A549 (cell line): ENCODE measurements around the gene TRA2B. TPM values are rescaled to one million over a fixed set of nuclear protein-coding genes. Genes with fewer than 3 reads are reported as not detected.

Experiments used
- ATAC-seq, 2 experiments: fragments of 200-7000 bp in 1 of 2; fragments of >200 bp in 1 of 2; cut with Nextera tagmentation in 1 of 2; cut with Tn5 transposase in 1 of 2; 3 replicates each; pipeline versions ENCODE4 v1.8.0 to v1.9.1; 2018 to 2020; ENCODE audit warnings: mild to moderate bottlenecking in 1 of 2, moderate library complexity in 1 of 2
- CTCF ChIA-PET: fragments of 300-600 bp; sonication (Branson Sonifier 250); formaldehyde crosslinking; extraction: SDS; loops from one replicate; lab custom pipeline; 2021; ENCODE audit warnings: antibody characterized with exemption, inconsistent platforms; lab: Yijun Ruan, JAX
- POLR2A ChIA-PET: fragments of 350-600 bp; formaldehyde crosslinking; extraction: SDS; loops from one replicate; lab custom pipeline; 2021; ENCODE audit warnings: antibody characterized with exemption, inconsistent platforms; lab: Yijun Ruan, JAX
- DNase-seq, 2 experiments: peaks; one replicate each; pipeline versions ENCODE4 v3.0.0 to v3.0.0-alpha.2; 2011 to 2016; ENCODE audit warnings: low read depth in 1 of 2, low spot score in 1 of 2
- FAIRE-seq: peaks from 2 replicates; lab custom pipeline; 2011; peaks lifted over from hg19 to GRCh38; lab: Jason Lieb, UNC
- H3K27ac ChIP-seq, 2 experiments: fragments of >200 bp; sonication (Bioruptor Twin); formaldehyde crosslinking; 3 replicates each; pipeline ENCODE4 v1.5.1; 2016 to 2017
- H3K4me1 ChIP-seq: fragments of >200 bp; sonication (Bioruptor Twin); formaldehyde crosslinking; 3 replicates; pipeline ENCODE4 v1.6.1; 2016
- H3K4me2 ChIP-seq: fragments of >200 bp; sonication (Bioruptor Twin); formaldehyde crosslinking; 3 replicates; pipeline ENCODE4 v1.6.1; 2016
- H3K4me3 ChIP-seq: fragments of >200 bp; sonication (Bioruptor Twin); formaldehyde crosslinking; 3 replicates; pipeline ENCODE4 v1.5.1; 2016
- H3K9me3 ChIP-seq: fragments of >200 bp; sonication (Bioruptor Twin); formaldehyde crosslinking; 3 replicates; pipeline ENCODE4 v1.6.1; 2016
- CBX2 ChIP-seq: fragments of 200-600 bp; sonication (generic); IDR thresholded peaks from 2 replicates; pipeline ENCODE4 v1.6.1; 2016; ENCODE audit warnings: low read depth, mild to moderate bottlenecking, borderline replicate concordance
- CBX8 ChIP-seq: fragments of 200-600 bp; sonication (generic); IDR thresholded peaks from 2 replicates; pipeline ENCODE4 v1.6.1; 2016
- CEBPB ChIP-seq, 2 experiments: fragments of >200 bp in 1 of 2; sonication (Bioruptor Twin) in 1 of 2; formaldehyde crosslinking in 1 of 2; IDR thresholded peaks; 2 replicates each; pipeline ENCODE4 v1.6.1; 2012 to 2016
- CHD4 ChIP-seq: fragments of 200-600 bp; sonication (generic); IDR thresholded peaks from 2 replicates; pipeline ENCODE4 v1.6.1; 2016; ENCODE audit warnings: antibody characterized with exemption, mild to moderate bottlenecking, borderline replicate concordance
- EHF ChIP-seq: fragments of 250-450 bp; sonication (Bioruptor Pico); IDR thresholded peaks from 2 replicates; pipeline ENCODE4 v1.5.0; 2020; ENCODE audit warnings: mild to moderate bottlenecking
- EHMT2 ChIP-seq: fragments of 200-600 bp; sonication (generic); IDR thresholded peaks from 2 replicates; pipeline ENCODE4 v1.6.1; 2016; ENCODE audit warnings: antibody characterized with exemption, low read depth, mild to moderate bottlenecking, moderate library complexity
- ESRRA ChIP-seq: fragments of 150-350 bp; IDR thresholded peaks from 2 replicates; pipeline ENCODE4 v1.6.1; 2014; ENCODE audit warnings: mild to moderate bottlenecking, low read length, borderline replicate concordance
- FOSL2 ChIP-seq, 2 experiments: fragments of 450-650 bp in 1 of 2; fragments of >200 bp in 1 of 2; sonication (Bioruptor Twin) in 1 of 2; formaldehyde crosslinking; IDR thresholded peaks; 2 replicates each; pipeline versions ENCODE4 v1.5.0 to v1.6.1; 2016 to 2020; ENCODE audit warnings: mild to moderate bottlenecking in 1 of 2, moderate library complexity in 1 of 2
- FOXS1 ChIP-seq: fragments of 250-450 bp; sonication (Bioruptor Pico); IDR thresholded peaks from 2 replicates; pipeline ENCODE4 v1.5.0; 2020; ENCODE audit warnings: mild to moderate bottlenecking, moderate library complexity
- HDAC2 ChIP-seq: fragments of 200-600 bp; sonication (generic); IDR thresholded peaks from 2 replicates; pipeline ENCODE4 v1.6.1; 2016
- HOXB13 ChIP-seq: fragments of 250-450 bp; sonication (Bioruptor Pico); IDR thresholded peaks from 2 replicates; pipeline ENCODE4 v1.5.0; 2020; ENCODE audit warnings: low read depth, mild to moderate bottlenecking, moderate library complexity
- JUNB ChIP-seq: fragments of >200 bp; sonication (Bioruptor Twin); formaldehyde crosslinking; IDR thresholded peaks from 2 replicates; pipeline ENCODE4 v1.6.1; 2016
- MAFK ChIP-seq: fragments of 450-650 bp; IDR thresholded peaks from 2 replicates; pipeline ENCODE4 v1.6.1; 2014; ENCODE audit not compliant: partially characterized antibody
- MAZ ChIP-seq: fragments of 150-350 bp; IDR thresholded peaks from 2 replicates; pipeline ENCODE4 v1.6.1; 2014; ENCODE audit warnings: antibody characterized with exemption, low read depth, low read length, borderline replicate concordance
- MYC ChIP-seq: IDR thresholded peaks from 2 replicates; pipeline ENCODE4 v1.6.1; 2012; ENCODE audit warnings: mild to moderate bottlenecking, inconsistent platforms, low read length, improper control_type of control experiment, borderline replicate concordance
- NFE2L2 ChIP-seq: fragments of 150-350 bp; conservative IDR thresholded peaks from 2 replicates; pipeline ENCODE4 v1.6.1; 2014; ENCODE audit warnings: low read length
- NPAS2 ChIP-seq: fragments of 250-450 bp; sonication (Bioruptor Pico); IDR thresholded peaks from 2 replicates; pipeline ENCODE4 v1.8.0; 2022; ENCODE audit warnings: mild to moderate bottlenecking, moderate library complexity, borderline replicate concordance
- PHF8 ChIP-seq: fragments of 200-600 bp; sonication (generic); IDR thresholded peaks from 2 replicates; pipeline ENCODE4 v1.6.1; 2016; ENCODE audit warnings: low read depth, mild to moderate bottlenecking, antibody characterized with exemption, moderate library complexity, borderline replicate concordance
- POLR2A ChIP-seq: IDR thresholded peaks from 2 replicates; pipeline ENCODE4 v1.6.1; 2012; ENCODE audit warnings: mild to moderate bottlenecking, low read length
- RAD21 ChIP-seq, 2 experiments: fragments of >200 bp in 1 of 2; sonication (Bioruptor Twin) in 1 of 2; formaldehyde crosslinking in 1 of 2; IDR thresholded peaks in 1 of 2; conservative IDR thresholded peaks in 1 of 2; 2 replicates in 1 of 2; 3 replicates in 1 of 2; pipeline ENCODE4 v1.6.1; 2012 to 2018; ENCODE audit warnings: inconsistent platforms in 1 of 2
- RARB ChIP-seq: fragments of 250-450 bp; sonication (Bioruptor Pico); IDR thresholded peaks from 2 replicates; pipeline ENCODE4 v1.8.0; 2021; ENCODE audit warnings: mild to moderate bottlenecking, moderate library complexity
- RCOR1 ChIP-seq: fragments of 150-350 bp; IDR thresholded peaks from 2 replicates; pipeline ENCODE4 v1.6.1; 2014; ENCODE audit warnings: antibody characterized with exemption, low read length, low read depth
- SREBF2 ChIP-seq: fragments of 450-650 bp; IDR thresholded peaks from 2 replicates; pipeline ENCODE4 v1.6.1; 2014; ENCODE audit warnings: mild to moderate bottlenecking, moderate library complexity
- TFCP2L1 ChIP-seq: fragments of 250-450 bp; sonication (Bioruptor Pico); IDR thresholded peaks from 2 replicates; pipeline ENCODE4 v1.5.0; 2021; ENCODE audit warnings: mild to moderate bottlenecking
- TP53 ChIP-seq: fragments of 250-450 bp; sonication (Bioruptor Pico); IDR thresholded peaks from 2 replicates; pipeline ENCODE4 v1.5.0; 2021; ENCODE audit warnings: mild to moderate bottlenecking, moderate library complexity
- ZC3H11A ChIP-seq: fragments of 450-650 bp; IDR thresholded peaks from 2 replicates; pipeline ENCODE4 v1.6.1; 2014; ENCODE audit warnings: antibody characterized with exemption, mild to moderate bottlenecking
- ZFP36 ChIP-seq: fragments of 450-650 bp; IDR thresholded peaks from 2 replicates; pipeline ENCODE4 v1.6.1; 2014; ENCODE audit warnings: borderline replicate concordance; ENCODE audit not compliant: partially characterized antibody
- ZNF302 ChIP-seq: fragments of 250-450 bp; sonication (Bioruptor Pico); IDR thresholded peaks from 2 replicates; pipeline ENCODE4 v1.9.0; 2021; ENCODE audit warnings: inconsistent platforms, mild to moderate bottlenecking, moderate library complexity
- ZSCAN20 ChIP-seq: fragments of 250-450 bp; sonication (Bioruptor Pico); IDR thresholded peaks from 2 replicates; pipeline ENCODE4 v1.8.0; 2022; ENCODE audit warnings: mild to moderate bottlenecking, moderate library complexity
- WGBS: methylation state at CpG from one replicate; pipeline ENCODE4 v1.1.6; 2017; ENCODE audit errors: missing lambda C conversion rate; 5-methylcytosine and 5-hydroxymethylcytosine counted together
- polyA minus RNA-seq: library from RNA; depleted of rRNA, polyadenylated mRNA; stranded (reverse); fragments of >200 nt; gene quantifications from 2 replicates; pipeline ENCODE4 v1.2.3, GENCODE V29; 2011; rRNA and poly(A)+ RNA removed
- polyA plus RNA-seq, 4 experiments: library from polyadenylated mRNA; depleted of rRNA in 3 of 4; stranded (reverse); fragments of >200 nt; fragmentation: RNase III in 1 of 4; extraction: RNeasy Plus Mini Kit Qiagen cat#74134 plus additional on column Dnase treatment in 1 of 4; gene quantifications; 2 replicates in 3 of 4; 3 replicates in 1 of 4; pipeline ENCODE4 v1.2.3, GENCODE V29; 2011 to 2017
- TF ChIP-seq, protein P1 (sequence below): fragments of 450-650 bp; IDR thresholded peaks from 2 replicates; pipeline ENCODE4 v1.6.1; 2014; ENCODE audit warnings: antibody characterized with exemption
- TF ChIP-seq, protein P2 (sequence below): fragments of >200 bp; sonication (Bioruptor Twin); formaldehyde crosslinking; IDR thresholded peaks from 3 replicates; pipeline ENCODE4 v1.5.1; 2016
- TF ChIP-seq, protein P3 (sequence below): fragments of >200 bp; sonication (Bioruptor Twin); formaldehyde crosslinking; IDR thresholded peaks from 3 replicates; pipeline ENCODE4 v1.6.1; 2016
- TF ChIP-seq, protein P4 (sequence below): fragments of >200 bp; sonication (Bioruptor Twin); formaldehyde crosslinking; IDR thresholded peaks from 2 replicates; pipeline ENCODE4 v1.6.1; 2016
- TF ChIP-seq, protein P5 (sequence below): fragments of 250-450 bp; sonication (Bioruptor Pico); IDR thresholded peaks from 2 replicates; pipeline ENCODE4 v1.5.0; 2021; ENCODE audit warnings: mild to moderate bottlenecking, moderate library complexity, borderline replicate concordance

TRA2B gene
- polyA plus RNA-seq (2011; rRNA removed) (186 and 273 TPM in 2 replicates), polyA plus RNA-seq (2017; fragmentation: RNase III; extraction: RNeasy Plus Mini Kit Qiagen cat#74134 plus additional on column Dnase treatment) (180 to 204 TPM (median 193 TPM) in 3 replicates), polyA minus RNA-seq (238 and 248 TPM in 2 replicates)
- 125 and 182 TPM in 2 replicates for polyA plus RNA-seq (2012; cell fraction: cytosol; rRNA removed)
- 115 and 156 TPM in 2 replicates for polyA plus RNA-seq (2012; cell fraction: nucleus; rRNA removed)

DNA sequence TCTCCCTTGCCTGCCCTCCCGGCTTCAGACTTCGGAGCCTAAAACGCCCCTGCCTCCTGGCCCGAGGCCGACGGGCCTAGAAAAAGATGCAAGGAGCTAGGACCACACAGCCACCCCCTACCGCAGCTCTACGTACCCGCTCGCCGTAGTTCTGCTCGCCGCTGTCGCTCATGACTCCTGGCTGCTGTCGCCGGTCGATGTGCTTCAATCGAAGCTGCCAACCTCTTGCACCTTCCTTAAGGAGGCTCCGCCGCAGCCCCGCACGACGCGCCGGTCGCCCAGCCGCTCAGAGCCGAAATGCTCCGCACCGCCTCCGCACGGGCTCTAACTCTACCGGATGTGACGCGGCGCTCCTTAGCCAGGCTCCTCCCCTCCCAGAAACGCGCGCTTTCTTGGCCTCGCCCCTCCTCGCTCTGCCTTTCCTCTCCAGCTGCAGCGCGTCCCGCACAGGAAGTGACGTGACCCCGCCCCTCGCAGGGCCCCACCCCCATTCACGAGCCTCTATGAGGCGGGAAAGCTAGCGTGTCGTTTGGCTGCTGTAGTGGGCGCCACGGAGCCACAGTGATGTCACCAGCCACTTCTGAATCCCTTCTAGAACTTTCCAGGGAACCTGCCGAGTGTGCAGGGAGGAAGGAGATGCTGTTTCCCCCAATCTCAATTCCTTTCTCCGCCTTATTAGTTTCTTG, at the start of gene TRA2B:
Gene TRA2B (minus strand): TSS at position 326 of the 686 bp plus-strand sequence. CDS start 154 bp downstream, at position 172.
- 8% methylated on average over 16 of the region's 55 CpGs for WGBS
- Histone ChIP-seq H3K27ac (peak within 1 kb of the TSS; percentile 97 to 100), H3K4me1 (peaks cover 15% of the 10 kb centered on the region), H3K4me2 (peak within 1 kb of the TSS; percentile 76), H3K9me3 (no peaks in the 10 kb centered on the region), H3K4me3 (peak within 1 kb of the TSS; percentile 99)
- no peak for FAIRE-seq
- CTCF ChIA-PET = interaction anchor here (0.9 to 2.2 kb wide), 4 partner anchors 10 to 29 kb away, joined by 3 to 5 read pairs (median 4); no protein-coding TSS in a partner anchor
- POLR2A ChIA-PET = interaction anchor here (0.5 to 2.6 kb wide), 19 partner anchors 10 to 632 kb away, joined by 3 to 25 read pairs (median 5); partner anchors contain the start of genes DNAJB11, IGF2BP2 and SENP2
- peak; percentile 78 to 97 for DNase-seq
- ATAC-seq = peak; percentile 94
- TF ChIP-seq HDAC2 (no peak), ZC3H11A (no peak), NPAS2 (no peak), FOSL2 (IDR thresholded peaks at IDR 0.05) (no peak), FOSL2 (CRISPR knock-in tag; IDR thresholded peaks at IDR 0.05) (0 out of 2 replicates have a peak, but pooled peaks have one; percentile 5), CHD4 (no peak), ESRRA (no peak), ZFP36 (no peak), FOXS1 (no peak), TP53 (CRISPR knock-in tag) (0 out of 2 replicates have a peak, but pooled peaks have one; percentile 54), MYC (peak; percentile 36; the same call in 1 of the 2 replicates), JUNB (no peak), CBX8 (no peak), MAFK (no peak), RAD21 (conservative IDR thresholded peaks at IDR 0.05 in 1 of 2, IDR thresholded peaks at IDR 0.05 in 1 of 2) (no peak), SREBF2 (no peak), EHMT2 (no peak), RCOR1 (no peak), EHF (CRISPR knock-in tag) (no peak), CEBPB (IDR thresholded peaks at IDR 0.05) (no peak), CBX2 (no peak), MAZ (no peak), TFCP2L1 (CRISPR knock-in tag) (peak; percentile 47; the same call in 1 of the 2 replicates), HOXB13 (CRISPR knock-in tag) (peak; percentile 79; the same call in 1 of the 2 replicates), ZSCAN20 (CRISPR knock-in tag) (no peak), POLR2A (peak; percentile 97), NFE2L2 (no peak), ZNF302 (no peak; the same call in 1 of the 2 replicates), PHF8 (peak; percentile 89), RARB (no peak)
- TF ChIP-seq, protein P1, sequence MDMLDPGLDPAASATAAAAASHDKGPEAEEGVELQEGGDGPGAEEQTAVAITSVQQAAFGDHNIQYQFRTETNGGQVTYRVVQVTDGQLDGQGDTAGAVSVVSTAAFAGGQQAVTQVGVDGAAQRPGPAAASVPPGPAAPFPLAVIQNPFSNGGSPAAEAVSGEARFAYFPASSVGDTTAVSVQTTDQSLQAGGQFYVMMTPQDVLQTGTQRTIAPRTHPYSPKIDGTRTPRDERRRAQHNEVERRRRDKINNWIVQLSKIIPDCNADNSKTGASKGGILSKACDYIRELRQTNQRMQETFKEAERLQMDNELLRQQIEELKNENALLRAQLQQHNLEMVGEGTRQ = no peak
- TF ChIP-seq, protein P2, sequence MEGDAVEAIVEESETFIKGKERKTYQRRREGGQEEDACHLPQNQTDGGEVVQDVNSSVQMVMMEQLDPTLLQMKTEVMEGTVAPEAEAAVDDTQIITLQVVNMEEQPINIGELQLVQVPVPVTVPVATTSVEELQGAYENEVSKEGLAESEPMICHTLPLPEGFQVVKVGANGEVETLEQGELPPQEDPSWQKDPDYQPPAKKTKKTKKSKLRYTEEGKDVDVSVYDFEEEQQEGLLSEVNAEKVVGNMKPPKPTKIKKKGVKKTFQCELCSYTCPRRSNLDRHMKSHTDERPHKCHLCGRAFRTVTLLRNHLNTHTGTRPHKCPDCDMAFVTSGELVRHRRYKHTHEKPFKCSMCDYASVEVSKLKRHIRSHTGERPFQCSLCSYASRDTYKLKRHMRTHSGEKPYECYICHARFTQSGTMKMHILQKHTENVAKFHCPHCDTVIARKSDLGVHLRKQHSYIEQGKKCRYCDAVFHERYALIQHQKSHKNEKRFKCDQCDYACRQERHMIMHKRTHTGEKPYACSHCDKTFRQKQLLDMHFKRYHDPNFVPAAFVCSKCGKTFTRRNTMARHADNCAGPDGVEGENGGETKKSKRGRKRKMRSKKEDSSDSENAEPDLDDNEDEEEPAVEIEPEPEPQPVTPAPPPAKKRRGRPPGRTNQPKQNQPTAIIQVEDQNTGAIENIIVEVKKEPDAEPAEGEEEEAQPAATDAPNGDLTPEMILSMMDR = no peak; the same call in 2 of the 3 replicates
- TF ChIP-seq, protein P3, sequence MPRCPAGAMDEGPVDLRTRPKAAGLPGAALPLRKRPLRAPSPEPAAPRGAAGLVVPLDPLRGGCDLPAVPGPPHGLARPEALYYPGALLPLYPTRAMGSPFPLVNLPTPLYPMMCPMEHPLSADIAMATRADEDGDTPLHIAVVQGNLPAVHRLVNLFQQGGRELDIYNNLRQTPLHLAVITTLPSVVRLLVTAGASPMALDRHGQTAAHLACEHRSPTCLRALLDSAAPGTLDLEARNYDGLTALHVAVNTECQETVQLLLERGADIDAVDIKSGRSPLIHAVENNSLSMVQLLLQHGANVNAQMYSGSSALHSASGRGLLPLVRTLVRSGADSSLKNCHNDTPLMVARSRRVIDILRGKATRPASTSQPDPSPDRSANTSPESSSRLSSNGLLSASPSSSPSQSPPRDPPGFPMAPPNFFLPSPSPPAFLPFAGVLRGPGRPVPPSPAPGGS = peak; percentile 78; the same call in 1 of the 3 replicates
- TF ChIP-seq, protein P4, sequence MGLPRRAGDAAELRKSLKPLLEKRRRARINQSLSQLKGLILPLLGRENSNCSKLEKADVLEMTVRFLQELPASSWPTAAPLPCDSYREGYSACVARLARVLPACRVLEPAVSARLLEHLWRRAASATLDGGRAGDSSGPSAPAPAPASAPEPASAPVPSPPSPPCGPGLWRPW = no peak
- TF ChIP-seq, protein P5, sequence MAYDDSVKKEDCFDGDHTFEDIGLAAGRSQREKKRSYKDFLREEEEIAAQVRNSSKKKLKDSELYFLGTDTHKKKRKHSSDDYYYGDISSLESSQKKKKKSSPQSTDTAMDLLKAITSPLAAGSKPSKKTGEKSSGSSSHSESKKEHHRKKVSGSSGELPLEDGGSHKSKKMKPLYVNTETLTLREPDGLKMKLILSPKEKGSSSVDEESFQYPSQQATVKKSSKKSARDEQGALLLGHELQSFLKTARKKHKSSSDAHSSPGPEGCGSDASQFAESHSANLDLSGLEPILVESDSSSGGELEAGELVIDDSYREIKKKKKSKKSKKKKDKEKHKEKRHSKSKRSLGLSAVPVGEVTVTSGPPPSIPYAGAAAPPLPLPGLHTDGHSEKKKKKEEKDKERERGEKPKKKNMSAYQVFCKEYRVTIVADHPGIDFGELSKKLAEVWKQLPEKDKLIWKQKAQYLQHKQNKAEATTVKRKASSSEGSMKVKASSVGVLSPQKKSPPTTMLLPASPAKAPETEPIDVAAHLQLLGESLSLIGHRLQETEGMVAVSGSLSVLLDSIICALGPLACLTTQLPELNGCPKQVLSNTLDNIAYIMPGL = no peak
